Measurements from ENCODE around the gene MYO5B. TPM values are rescaled to one million over a fixed set of nuclear protein-coding genes. Genes with fewer than 3 reads are reported as not detected.

Gene MYO5B
- total RNA-seq, 2 experiments from 2014 or later, result not detected

- peaks cover 11% of the 10 kb centered on the region for H3K27me3 Mint-ChIP-seq
- no peaks in the 10 kb centered on the region for H3K4me1 ChIP-seq (ENCODE audit: insufficient read depth, low read length)
- H3K4me3 ChIP-seq (ENCODE audit: low read length), result no peak overlapping the region
- no peaks in the 10 kb centered on the region for H3K4me1 Mint-ChIP-seq (ENCODE audit: low read depth)
- intact Hi-C loops (cut with DNase I, micrococcal nuclease), result no loop called here
- ChIA-PET CTCF (no interaction called here), POLR2A (no interaction called here)
- no peak overlapping the region for H3K4me3 Mint-ChIP-seq
- TF ChIP-seq, protein P1, sequence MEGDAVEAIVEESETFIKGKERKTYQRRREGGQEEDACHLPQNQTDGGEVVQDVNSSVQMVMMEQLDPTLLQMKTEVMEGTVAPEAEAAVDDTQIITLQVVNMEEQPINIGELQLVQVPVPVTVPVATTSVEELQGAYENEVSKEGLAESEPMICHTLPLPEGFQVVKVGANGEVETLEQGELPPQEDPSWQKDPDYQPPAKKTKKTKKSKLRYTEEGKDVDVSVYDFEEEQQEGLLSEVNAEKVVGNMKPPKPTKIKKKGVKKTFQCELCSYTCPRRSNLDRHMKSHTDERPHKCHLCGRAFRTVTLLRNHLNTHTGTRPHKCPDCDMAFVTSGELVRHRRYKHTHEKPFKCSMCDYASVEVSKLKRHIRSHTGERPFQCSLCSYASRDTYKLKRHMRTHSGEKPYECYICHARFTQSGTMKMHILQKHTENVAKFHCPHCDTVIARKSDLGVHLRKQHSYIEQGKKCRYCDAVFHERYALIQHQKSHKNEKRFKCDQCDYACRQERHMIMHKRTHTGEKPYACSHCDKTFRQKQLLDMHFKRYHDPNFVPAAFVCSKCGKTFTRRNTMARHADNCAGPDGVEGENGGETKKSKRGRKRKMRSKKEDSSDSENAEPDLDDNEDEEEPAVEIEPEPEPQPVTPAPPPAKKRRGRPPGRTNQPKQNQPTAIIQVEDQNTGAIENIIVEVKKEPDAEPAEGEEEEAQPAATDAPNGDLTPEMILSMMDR (IDR thresholded peaks at IDR 0.05), result no peak
- no peak for ATAC-seq (ENCODE audit: poor library complexity)
- H3K9me3 Mint-ChIP-seq, result no peaks in the 10 kb centered on the region
- H3K27ac Mint-ChIP-seq, result no peak overlapping the region
- no peaks in the 10 kb centered on the region for H3K36me3 Mint-ChIP-seq (ENCODE audit: low read depth)
- H3K27ac ChIP-seq (ENCODE audit: low read depth in 1 of 2, low read length in 2 of 2), result no peak overlapping the region
- no peak for DNase-seq
- H3K27me3 ChIP-seq (ENCODE audit: control insufficient read depth in 1 of 2, insufficient read depth in 2 of 2, low read length in 2 of 2), result no peaks in the 10 kb centered on the region
- peaks cover 0 to 9% of the 10 kb centered on the region in 2 experiments for H3K9me3 ChIP-seq (ENCODE audit: control insufficient read depth in 1 of 2, insufficient read depth in 1 of 2, low read length in 2 of 2)
- no peaks in the 10 kb centered on the region for H3K36me3 ChIP-seq (ENCODE audit: insufficient read depth, low read length)
Measured at GRCh38 chr18:49904871-49905555, 289.9 kb downstream of the MYO5B start.

GRCh38 chr18:49901862-49902340 is 293.0 kb downstream of the MYO5B start:
- TF ChIP-seq, protein P1 (IDR thresholded peaks at IDR 0.05), result no peak
- CTCF ChIA-PET, result no interaction called here
- intact Hi-C loops (cut with DNase I, micrococcal nuclease), result no loop called here

GRCh38 chr18:49899657-49900330 is 295.2 kb downstream of the MYO5B start:
- ATAC-seq (ENCODE audit: poor library complexity) (no peak), DNase-seq (no peak)
- peaks cover 0 to 13% of the 10 kb centered on the region in 2 experiments for H3K9me3 ChIP-seq (ENCODE audit: control insufficient read depth in 1 of 2, insufficient read depth in 1 of 2, low read length in 2 of 2)
- no peaks in the 10 kb centered on the region for H3K36me3 Mint-ChIP-seq (ENCODE audit: low read depth)
- no peak overlapping the region for H3K4me3 Mint-ChIP-seq
- peaks cover 2% of the 10 kb centered on the region for H3K9me3 Mint-ChIP-seq
- H3K4me1 ChIP-seq (ENCODE audit: insufficient read depth, low read length), result no peaks in the 10 kb centered on the region
- no peaks in the 10 kb centered on the region for H3K36me3 ChIP-seq (ENCODE audit: insufficient read depth, low read length)
- no peak overlapping the region for H3K27ac ChIP-seq (ENCODE audit: low read depth in 1 of 2, low read length in 2 of 2)
- intact Hi-C loops (cut with DNase I, micrococcal nuclease), result no loop called here
- H3K27ac Mint-ChIP-seq, result no peak overlapping the region
- H3K27me3 Mint-ChIP-seq, result peaks cover 11% of the 10 kb centered on the region
- POLR2A ChIA-PET, result no interaction called here
- CTCF ChIA-PET, result no interaction called here
- H3K4me1 Mint-ChIP-seq (ENCODE audit: low read depth), result no peaks in the 10 kb centered on the region
- H3K4me3 ChIP-seq (ENCODE audit: low read length), result no peak overlapping the region
- H3K27me3 ChIP-seq (ENCODE audit: control insufficient read depth in 1 of 2, insufficient read depth in 2 of 2, low read length in 2 of 2), result peaks cover 0 to 4% of the 10 kb centered on the region in 2 experiments
- TF ChIP-seq, protein P1 (IDR thresholded peaks at IDR 0.05), result no peak

More at GRCh38 chr18:49901862-49902340, 293.0 kb downstream of the MYO5B start:
- peaks cover 2% of the 10 kb centered on the region for H3K9me3 Mint-ChIP-seq
- Histone ChIP-seq H3K27me3 (ENCODE audit: control insufficient read depth in 1 of 2, insufficient read depth in 2 of 2, low read length in 2 of 2) (no peaks in the 10 kb centered on the region), H3K36me3 (ENCODE audit: insufficient read depth, low read length) (no peaks in the 10 kb centered on the region), H3K9me3 (ENCODE audit: control insufficient read depth in 1 of 2, insufficient read depth in 1 of 2, low read length in 2 of 2) (peaks cover 0 to 13% of the 10 kb centered on the region in 2 experiments), H3K27ac (ENCODE audit: low read depth in 1 of 2, low read length in 2 of 2) (no peak overlapping the region), H3K4me3 (ENCODE audit: low read length) (no peak overlapping the region), H3K4me1 (ENCODE audit: insufficient read depth, low read length) (no peaks in the 10 kb centered on the region)
- H3K27ac Mint-ChIP-seq, result no peak overlapping the region
- DNase-seq, result no peak
- no peaks in the 10 kb centered on the region for H3K27me3 Mint-ChIP-seq
- no peak overlapping the region for H3K4me3 Mint-ChIP-seq
- no peak for ATAC-seq (ENCODE audit: poor library complexity)
- POLR2A ChIA-PET, result no interaction called here
- no peaks in the 10 kb centered on the region for H3K4me1 Mint-ChIP-seq (ENCODE audit: low read depth)
- no peaks in the 10 kb centered on the region for H3K36me3 Mint-ChIP-seq (ENCODE audit: low read depth)
